ENCODE measurements around the gene GDI1. TPM values are rescaled to one million over a fixed set of nuclear protein-coding genes. Genes with fewer than 3 reads are reported as not detected.
A peak's percentile ranks its signal among the peaks of the same experiment; 100 is the strongest.

GDI1 gene
- total and polyA plus RNA-seq, 2 experiments from 2014 or later = 48.5 to 95.9 TPM

GRCh38 chrX:154397888-154398667, 38.9 kb upstream of the GDI1 start, which contains the start of gene RPL10:
Gene RPL10 (plus strand): TSS chrX:154398377. CDS start chrX:154398520, 143 bp downstream.
- peaks cover 21% of the 10 kb centered on the region for H3F3A ChIP-seq (replicated peaks; ENCODE audit: low read depth)
- DNase-seq (ENCODE audit: low spot score) (peak; percentile 89), ATAC-seq (peak; percentile 59)
- Mint-ChIP-seq H3K4me3 (peak within 1 kb of the TSS; percentile 100), H3K9me3 (peaks cover 9% of the 10 kb centered on the region; the same call in 1 of the 3 replicates), H3K27me3 (ENCODE audit: insufficient read depth, low read depth, poor library complexity) (peaks cover 33% of the 10 kb centered on the region), H3K36me3 (ENCODE audit: low read depth) (peaks cover 36% of the 10 kb centered on the region), H3K4me1 (peaks cover 13% of the 10 kb centered on the region; the same call in 2 of the 3 replicates), H3K27ac (peak within 1 kb of the TSS; percentile 100)
- no peak within 1 kb of the TSS for H2AFZ ChIP-seq
- peak within 1 kb of the TSS; percentile 90 for H3K4me2 ChIP-seq
- H3K27me3 ChIP-seq (ENCODE audit: insufficient read depth) = no peaks in the 10 kb centered on the region
- peaks cover 4% of the 10 kb centered on the region; the same call in 1 of the 2 replicates for H3K36me3 ChIP-seq (ENCODE audit: insufficient read depth)
- peaks cover 6% of the 10 kb centered on the region; the same call in 1 of the 2 replicates for H3K4me1 ChIP-seq (ENCODE audit: insufficient read depth)
- peak within 1 kb of the TSS; percentile 85 for H3K4me3 ChIP-seq
- H3K9me2 ChIP-seq (ENCODE audit: insufficient read depth) = no peaks in the 10 kb centered on the region
- H4K20me1 ChIP-seq (replicated peaks; ENCODE audit: insufficient read depth) = no peaks in the 10 kb centered on the region
- H3K79me2 ChIP-seq (replicated peaks; ENCODE audit: insufficient read depth) = peaks cover 17% of the 10 kb centered on the region
- peak within 1 kb of the TSS; percentile 96 for H3K27ac ChIP-seq (ENCODE audit: low read depth)
- TF ChIP-seq POLR2AphosphoS5 (IDR thresholded peaks at IDR 0.05; ENCODE audit: low read depth) (peak; percentile 96), EZH2phosphoT487 (IDR thresholded peaks at IDR 0.05; ENCODE audit: unreplicated experiment) (no peak), NANOG (IDR thresholded peaks at IDR 0.05; ENCODE audit: borderline replicate concordance) (no peak), EZH2 (IDR thresholded peaks at IDR 0.05; ENCODE audit: low read depth, unreplicated experiment) (no peak), CREB1 (CRISPR knock-in tag; IDR thresholded peaks at IDR 0.05; ENCODE audit: low read depth) (peak; percentile 90), ZNF114 (CRISPR knock-in tag; IDR thresholded peaks at IDR 0.05) (no peak), JUNB (IDR thresholded peaks at IDR 0.05; ENCODE audit: unreplicated experiment) (no peak)
- TF ChIP-seq, protein P1, sequence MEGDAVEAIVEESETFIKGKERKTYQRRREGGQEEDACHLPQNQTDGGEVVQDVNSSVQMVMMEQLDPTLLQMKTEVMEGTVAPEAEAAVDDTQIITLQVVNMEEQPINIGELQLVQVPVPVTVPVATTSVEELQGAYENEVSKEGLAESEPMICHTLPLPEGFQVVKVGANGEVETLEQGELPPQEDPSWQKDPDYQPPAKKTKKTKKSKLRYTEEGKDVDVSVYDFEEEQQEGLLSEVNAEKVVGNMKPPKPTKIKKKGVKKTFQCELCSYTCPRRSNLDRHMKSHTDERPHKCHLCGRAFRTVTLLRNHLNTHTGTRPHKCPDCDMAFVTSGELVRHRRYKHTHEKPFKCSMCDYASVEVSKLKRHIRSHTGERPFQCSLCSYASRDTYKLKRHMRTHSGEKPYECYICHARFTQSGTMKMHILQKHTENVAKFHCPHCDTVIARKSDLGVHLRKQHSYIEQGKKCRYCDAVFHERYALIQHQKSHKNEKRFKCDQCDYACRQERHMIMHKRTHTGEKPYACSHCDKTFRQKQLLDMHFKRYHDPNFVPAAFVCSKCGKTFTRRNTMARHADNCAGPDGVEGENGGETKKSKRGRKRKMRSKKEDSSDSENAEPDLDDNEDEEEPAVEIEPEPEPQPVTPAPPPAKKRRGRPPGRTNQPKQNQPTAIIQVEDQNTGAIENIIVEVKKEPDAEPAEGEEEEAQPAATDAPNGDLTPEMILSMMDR (conservative IDR thresholded peaks at IDR 0.05; ENCODE audit: low read depth in 2 of 2) = no peak
- TF ChIP-seq, protein P2, sequence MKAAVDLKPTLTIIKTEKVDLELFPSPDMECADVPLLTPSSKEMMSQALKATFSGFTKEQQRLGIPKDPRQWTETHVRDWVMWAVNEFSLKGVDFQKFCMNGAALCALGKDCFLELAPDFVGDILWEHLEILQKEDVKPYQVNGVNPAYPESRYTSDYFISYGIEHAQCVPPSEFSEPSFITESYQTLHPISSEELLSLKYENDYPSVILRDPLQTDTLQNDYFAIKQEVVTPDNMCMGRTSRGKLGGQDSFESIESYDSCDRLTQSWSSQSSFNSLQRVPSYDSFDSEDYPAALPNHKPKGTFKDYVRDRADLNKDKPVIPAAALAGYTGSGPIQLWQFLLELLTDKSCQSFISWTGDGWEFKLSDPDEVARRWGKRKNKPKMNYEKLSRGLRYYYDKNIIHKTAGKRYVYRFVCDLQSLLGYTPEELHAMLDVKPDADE (IDR thresholded peaks at IDR 0.05) = peak; percentile 37; the same call in 1 of the 2 replicates

- H3F3A ChIP-seq (replicated peaks; ENCODE audit: low read depth) = peaks cover 21% of the 10 kb centered on the region
- peak overlapping the region; percentile 85 for H3K4me3 ChIP-seq
- peaks cover 4% of the 10 kb centered on the region; the same call in 1 of the 2 replicates for H3K36me3 ChIP-seq (ENCODE audit: insufficient read depth)
- peaks cover 36% of the 10 kb centered on the region for H3K36me3 Mint-ChIP-seq (ENCODE audit: low read depth)
- H3K27ac Mint-ChIP-seq = peak overlapping the region; percentile 100
- peak overlapping the region; percentile 90 for H3K4me2 ChIP-seq
- H3K4me3 Mint-ChIP-seq = peak overlapping the region; percentile 100
- H3K27me3 Mint-ChIP-seq (ENCODE audit: insufficient read depth, low read depth, poor library complexity) = peaks cover 40% of the 10 kb centered on the region
- H3K27me3 ChIP-seq (ENCODE audit: insufficient read depth) = no peaks in the 10 kb centered on the region
- H3K4me1 Mint-ChIP-seq = peaks cover 13% of the 10 kb centered on the region; the same call in 2 of the 3 replicates
- H2AFZ ChIP-seq = no peak overlapping the region
- peaks cover 9% of the 10 kb centered on the region; the same call in 1 of the 3 replicates for H3K9me3 Mint-ChIP-seq
- H3K9me2 ChIP-seq (ENCODE audit: insufficient read depth) = no peaks in the 10 kb centered on the region
- DNase-seq (ENCODE audit: low spot score) (peak; percentile 61), ATAC-seq (peak; percentile 4; the same call in 2 of the 3 replicates)
- no peaks in the 10 kb centered on the region for H4K20me1 ChIP-seq (replicated peaks; ENCODE audit: insufficient read depth)
- H3K27ac ChIP-seq (ENCODE audit: low read depth) = peak overlapping the region; percentile 92
- H3K4me1 ChIP-seq (ENCODE audit: insufficient read depth) = peaks cover 6% of the 10 kb centered on the region; the same call in 1 of the 2 replicates
- H3K79me2 ChIP-seq (replicated peaks; ENCODE audit: insufficient read depth) = peaks cover 17% of the 10 kb centered on the region
- TF ChIP-seq JUNB (IDR thresholded peaks at IDR 0.05; ENCODE audit: unreplicated experiment) (no peak), CREB1 (CRISPR knock-in tag; IDR thresholded peaks at IDR 0.05; ENCODE audit: low read depth) (no peak)
- TF ChIP-seq, protein P2 (IDR thresholded peaks at IDR 0.05) = no peak
- TF ChIP-seq, protein P1 (conservative IDR thresholded peaks at IDR 0.05; ENCODE audit: low read depth in 2 of 2) = peak; percentile 64 to 65
These were observed 38.1 kb upstream of the GDI1 start for GRCh38 chrX:154398668-154399526.
